H9 (cell line): ENCODE results near the gene PIP5K1C. TPM values are rescaled to one million over a fixed set of nuclear protein-coding genes. Genes with fewer than 3 reads are reported as not detected.

Experiments used
- DNase-seq: peaks from one replicate; pipeline ENCODE4 v3.0.0-alpha.2; 2017
- H2AFZ ChIP-seq: one replicate; pipeline ENCODE4 v1.6.1; 2013; ENCODE audit warnings: mild to moderate bottlenecking, low read length, control low read depth, moderate library complexity
- H2AK5ac ChIP-seq: 2 replicates; pipeline ENCODE4 v1.6.1; 2013; ENCODE audit warnings: low read length, control low read depth, mixed read lengths; ENCODE audit not compliant: insufficient read length
- H2BK120ac ChIP-seq: one replicate; pipeline ENCODE4 v1.6.1; 2013; ENCODE audit warnings: low read depth, mild to moderate bottlenecking, low read length, control low read depth, inconsistent platforms; ENCODE audit not compliant: poor library complexity, severe bottlenecking
- H2BK12ac ChIP-seq: 2 replicates; pipeline ENCODE4 v1.6.1; 2013; ENCODE audit warnings: low read length, control low read depth, mixed read lengths, low read depth; ENCODE audit not compliant: insufficient read length
- H2BK15ac ChIP-seq: 2 replicates; pipeline ENCODE4 v1.6.1; 2013; ENCODE audit warnings: low read depth, low read length, control low read depth
- H2BK20ac ChIP-seq: one replicate; pipeline ENCODE4 v1.6.1; 2013; ENCODE audit warnings: low read depth, mild to moderate bottlenecking, low read length, control low read depth, inconsistent platforms; ENCODE audit not compliant: poor library complexity, severe bottlenecking
- H2BK5ac ChIP-seq: 2 replicates; pipeline ENCODE4 v1.6.1; 2013; ENCODE audit warnings: low read length, control low read depth, mixed read lengths; ENCODE audit not compliant: insufficient read length
- H3K14ac ChIP-seq: 2 replicates; pipeline ENCODE4 v1.6.1; 2013; ENCODE audit warnings: low read length, control low read depth; ENCODE audit not compliant: insufficient read depth
- H3K18ac ChIP-seq: 2 replicates; pipeline ENCODE4 v1.6.1; 2013; ENCODE audit warnings: low read depth, mild to moderate bottlenecking, mixed read lengths, low read length, control low read depth; ENCODE audit not compliant: insufficient read length
- H3K23ac ChIP-seq: 2 replicates; pipeline ENCODE4 v1.6.1; 2013; ENCODE audit warnings: low read length, control low read depth, mixed read lengths, low read depth; ENCODE audit not compliant: insufficient read length
- H3K23me2 ChIP-seq: 2 replicates; pipeline ENCODE4 v1.6.1; 2013; ENCODE audit warnings: low read depth, mild to moderate bottlenecking, mixed read lengths, low read length, control low read depth; ENCODE audit not compliant: insufficient read length, poor library complexity, severe bottlenecking
- H3K27ac ChIP-seq: 2 replicates; pipeline ENCODE4 v1.5.1; 2013; ENCODE audit warnings: low read length, control low read depth, mixed read lengths, low read depth; ENCODE audit not compliant: insufficient read length
- H3K27me3 ChIP-seq: 2 replicates; pipeline ENCODE4 v1.6.1; 2013; ENCODE audit warnings: low read length, control low read depth, inconsistent platforms; ENCODE audit not compliant: insufficient read depth
- H3K4ac ChIP-seq: 2 replicates; pipeline ENCODE4 v1.6.1; 2013; ENCODE audit warnings: low read depth, mild to moderate bottlenecking, control low read depth, inconsistent platforms, low read length, moderate library complexity
- H3K4me1 ChIP-seq: 2 replicates; pipeline ENCODE4 v1.6.1; 2013; ENCODE audit warnings: low read length, control low read depth, inconsistent platforms; ENCODE audit not compliant: insufficient read depth
- H3K4me2 ChIP-seq: 2 replicates; pipeline ENCODE4 v1.6.1; 2013; ENCODE audit warnings: low read length, control low read depth, mixed read lengths; ENCODE audit not compliant: insufficient read length, insufficient read depth
- H3K56ac ChIP-seq: 2 replicates; pipeline ENCODE4 v1.6.1; 2013; ENCODE audit warnings: low read depth, mild to moderate bottlenecking, mixed read lengths, low read length, control low read depth; ENCODE audit not compliant: insufficient read length
- H3K79me1 ChIP-seq: 2 replicates; pipeline ENCODE4 v1.6.1; 2013; ENCODE audit warnings: low read depth, mild to moderate bottlenecking, moderate library complexity, low read length, control low read depth, inconsistent platforms; ENCODE audit not compliant: insufficient read depth, poor library complexity, severe bottlenecking
- H3K79me2 ChIP-seq: 2 replicates; pipeline ENCODE4 v1.6.1; 2013; ENCODE audit warnings: low read length, control low read depth, inconsistent platforms; ENCODE audit not compliant: insufficient read depth
- H3K9ac ChIP-seq: 2 replicates; pipeline ENCODE4 v1.6.1; 2013; ENCODE audit warnings: low read length, control low read depth, mixed read lengths; ENCODE audit not compliant: insufficient read length; ENCODE audit errors: extremely low read depth
- H3K9me3 ChIP-seq: one replicate; pipeline ENCODE4 v1.6.1; 2013; ENCODE audit warnings: low read depth, low read length, inconsistent platforms; ENCODE audit not compliant: control insufficient read depth
- H3T11ph ChIP-seq: one replicate; pipeline ENCODE4 v1.6.1; 2013; ENCODE audit warnings: mild to moderate bottlenecking, low read length, control low read depth, inconsistent platforms
- H4K20me1 ChIP-seq: one replicate; pipeline ENCODE4 v1.6.1; 2013; ENCODE audit not compliant: control insufficient read depth, insufficient read length, insufficient read depth
- H4K5ac ChIP-seq: 2 replicates; pipeline ENCODE4 v1.6.1; 2013; ENCODE audit warnings: low read depth, mild to moderate bottlenecking, mixed read lengths, low read length, control low read depth; ENCODE audit not compliant: insufficient read length
- H4K8ac ChIP-seq: replicated peaks from 2 replicates; pipeline ENCODE4 v1.6.1; 2013; ENCODE audit warnings: low read length, control low read depth, mixed read lengths, low read depth; ENCODE audit not compliant: insufficient read length
- H4K91ac ChIP-seq: 2 replicates; pipeline ENCODE4 v1.6.1; 2013; ENCODE audit warnings: low read depth, mild to moderate bottlenecking, moderate library complexity, mixed read lengths, low read length, control low read depth; ENCODE audit not compliant: insufficient read length
- H3K27ac Mint-ChIP-seq, 3 experiments: 2 replicates in 2 of 3; 3 replicates in 1 of 3; pipeline ENCODE4 v1.8.0; 2020 to 2021; ENCODE audit warnings: mixed read lengths in 3 of 3, mild to moderate bottlenecking in 1 of 3, moderate library complexity in 1 of 3
- H3K27me3 Mint-ChIP-seq: 2 replicates; pipeline ENCODE4 v1.8.0; 2021; ENCODE audit warnings: low read depth, mild to moderate bottlenecking, moderate library complexity, mixed read lengths
- H3K36me3 Mint-ChIP-seq, 3 experiments: 2 replicates in 2 of 3; 3 replicates in 1 of 3; pipeline ENCODE4 v1.8.0; 2020 to 2021; ENCODE audit warnings: low read depth in 3 of 3, mixed read lengths in 3 of 3; ENCODE audit not compliant: insufficient read depth in 1 of 3
- H3K4me1 Mint-ChIP-seq, 2 experiments: 2 replicates each; pipeline ENCODE4 v1.8.0; 2020; ENCODE audit warnings: mixed read lengths in 2 of 2
- H3K4me3 Mint-ChIP-seq, 2 experiments: 2 replicates in 1 of 2; 3 replicates in 1 of 2; pipeline ENCODE4 v1.8.0; 2020 to 2021; ENCODE audit warnings: mild to moderate bottlenecking in 2 of 2, mixed read lengths in 2 of 2, moderate library complexity in 1 of 2
- H3K9me3 Mint-ChIP-seq, 2 experiments: 2 replicates in 1 of 2; 3 replicates in 1 of 2; pipeline ENCODE4 v1.8.0; 2020; ENCODE audit warnings: mild to moderate bottlenecking in 2 of 2, mixed read lengths in 2 of 2, moderate library complexity in 1 of 2
- CTCF ChIP-seq: fragments of 200-600 bp; sonication (generic); conservative IDR thresholded peaks from 3 replicates; pipeline ENCODE4 v1.8.0; 2021; ENCODE audit warnings: antibody characterized with exemption, mild to moderate bottlenecking
- WGBS: extraction: QIAGEN DNeasy Blood & Tissue Kit; methylation state at CpG from one replicate; pipeline ENCODE4 v1.1.7; 2013; ENCODE audit warnings: missing lambda C conversion rate, low lambda C conversion rate, mixed read lengths; ENCODE audit not compliant: insufficient read length; ENCODE audit errors: extremely low coverage; 5-methylcytosine and 5-hydroxymethylcytosine counted together
- total RNA-seq: library from RNA; stranded (reverse); gene quantifications from 2 replicates; pipeline ENCODE4 v1.2.1, GENCODE V29; 2021

PIP5K1C gene
- total RNA-seq, 1 experiment from 2014 or later = 41.7 TPM

- H3K56ac ChIP-seq = no peak overlapping the region
Measured at GRCh38 chr19:3725121-3725520, 24.9 kb upstream of the PIP5K1C start.

More at GRCh38 chr19:3725121-3725520, 24.9 kb upstream of the PIP5K1C start:
- H2AK5ac ChIP-seq = no peak overlapping the region
- no peak overlapping the region for H2BK12ac ChIP-seq
- H3K4me2 ChIP-seq = no peak overlapping the region
- no peak overlapping the region for H3K14ac ChIP-seq
- H2BK20ac ChIP-seq = no peak overlapping the region
- no peaks in the 10 kb centered on the region; the same call in 1 of the 2 replicates for H3K4me1 ChIP-seq
- TF ChIP-seq CTCF = no peak
- H4K8ac ChIP-seq = no peak overlapping the region
- no CpG with 5 or more reads among the region's 3 CpGs for WGBS
- no peak for DNase-seq
- H3K9me3 ChIP-seq = no peaks in the 10 kb centered on the region
- H4K20me1 ChIP-seq = no peaks in the 10 kb centered on the region
- no peak overlapping the region for H2AFZ ChIP-seq
- no peak overlapping the region for H2BK5ac ChIP-seq
- H3K27me3 ChIP-seq = no peaks in the 10 kb centered on the region
- no peak overlapping the region for H3K23ac ChIP-seq
- no peak overlapping the region for H4K5ac ChIP-seq
- H4K91ac ChIP-seq = no peak overlapping the region
- Mint-ChIP-seq H3K27me3 (no peaks in the 10 kb centered on the region; the same call in none of the 2 replicates), H3K27ac (peak overlapping the region in 1 of 3 experiments; percentile 47; a peak in 1 of 7 replicates), H3K4me1 (peaks cover 24 to 52% of the 10 kb centered on the region in 2 experiments), H3K4me3 (no peak overlapping the region; a peak in 1 of 5 replicates), H3K36me3 (no peaks in the 10 kb centered on the region), H3K9me3 (no peaks in the 10 kb centered on the region)
- H3K23me2 ChIP-seq = peaks cover 10% of the 10 kb centered on the region
- H3T11ph ChIP-seq = no peak overlapping the region
- no peaks in the 10 kb centered on the region for H3K79me1 ChIP-seq
- H3K18ac ChIP-seq = no peak overlapping the region
- H3K4ac ChIP-seq = no peak overlapping the region
- H3K79me2 ChIP-seq = no peaks in the 10 kb centered on the region
- H2BK15ac ChIP-seq = no peak overlapping the region
- no peak overlapping the region for H3K9ac ChIP-seq
- H3K27ac ChIP-seq = no peak overlapping the region
- H2BK120ac ChIP-seq = no peak overlapping the region
